Kidney (tissue), 14 donors: ENCODE results near the gene SNX8. TPM values are rescaled to one million over a fixed set of nuclear protein-coding genes. Genes with fewer than 3 reads are reported as not detected.
A peak's percentile ranks its signal among the peaks of the same experiment; 100 is the strongest.

Source experiments
- DNase-seq, 5 donors: peaks; one replicate each; pipeline ENCODE4 v3.0.0-alpha.2; 2013 to 2020
- FAIRE-seq: peaks from 2 replicates; lab custom pipeline; 2012; peaks lifted over from hg19 to GRCh38; lab: Jason Lieb, UNC
- H3K27ac ChIP-seq, 2 donors: one replicate each; pipeline ENCODE4 v1.7.0; 2013; ENCODE audit warnings: low read depth in 2 of 2, low read length in 2 of 2, inconsistent platforms in 1 of 2
- H3K27me3 ChIP-seq: one replicate; pipeline ENCODE4 v1.7.1; 2013; ENCODE audit warnings: low read length, inconsistent platforms; ENCODE audit not compliant: control insufficient read depth, insufficient read depth
- H3K36me3 ChIP-seq, 3 donors: one replicate each; pipeline versions ENCODE4 v1.7.0 to v1.7.1; 2013; ENCODE audit warnings: low read length in 3 of 3, control low read depth in 1 of 3, inconsistent platforms in 1 of 3; ENCODE audit not compliant: insufficient read depth in 3 of 3, control insufficient read depth in 2 of 3
- H3K4me1 ChIP-seq, 3 donors: one replicate each; pipeline versions ENCODE4 v1.7.0 to v1.7.1; 2013; ENCODE audit warnings: low read length in 3 of 3, inconsistent platforms in 1 of 3, low read depth in 1 of 3; ENCODE audit not compliant: control insufficient read depth in 2 of 3, insufficient read depth in 2 of 3
- H3K4me3 ChIP-seq, 3 donors: one replicate each; pipeline versions ENCODE4 v1.7.0 to v1.8.1; 2013; ENCODE audit warnings: low read length in 3 of 3, control low read depth in 1 of 3, inconsistent platforms in 1 of 3
- H3K9ac ChIP-seq, 3 donors: one replicate each; pipeline versions ENCODE4 v1.7.0 to v1.7.1; 2013; ENCODE audit warnings: low read length in 3 of 3, control low read depth in 1 of 3, inconsistent platforms in 1 of 3
- H3K9me3 ChIP-seq, 3 donors: one replicate each; pipeline versions ENCODE4 v1.7.0 to v1.7.1; 2013; ENCODE audit warnings: low read length in 3 of 3, control low read depth in 1 of 3, inconsistent platforms in 1 of 3; ENCODE audit not compliant: control insufficient read depth in 2 of 3, insufficient read depth in 1 of 3
- intact Hi-C: fragments of 100-400 bp; cut with DNase I; formaldehyde crosslinking; loops from one replicate; pipeline ENCODE4 v1.11.1; 2022
- polyA plus RNA-seq: library from polyadenylated mRNA; stranded (reverse); fragments of 350-450 nt; fragmentation: Illumina TruSeq; extraction: RNeasy Lipid Tissue Mini Kit (QIAGEN cat#74804); gene quantifications from one replicate; pipeline ENCODE4 v1.2.3, GENCODE V29; 2014; ENCODE audit warnings: low read depth, low replicate concordance; ENCODE audit not compliant: insufficient read depth
- total RNA-seq: library from RNA; stranded (reverse); fragmentation: NEBNext Ultra II Directional; extraction: Animal tissue kit (Norgen Biotek cat#: 25700); gene quantifications from one replicate; pipeline ENCODE4 v1.2.1, GENCODE V29; 2021
- TF ChIP-seq, protein P1 (sequence below): IDR thresholded peaks from 3 replicates; pipeline ENCODE4 v1.5.1; 2012; ENCODE audit warnings: mild to moderate bottlenecking, moderate library complexity, borderline replicate concordance; ENCODE audit not compliant: insufficient read depth; ENCODE audit errors: extremely low read depth
- donor health status: control.
- donor health status: control.
- donor health status: control.
- donor health status: control.
- donor health status: control.
- donor health status: DM: yes; HTN: yes; CAD: no.
- donor health status: Normal renal cell carcinoma (clear cell type).

The SNX8 gene
- total and polyA plus RNA-seq, 2 donors from 2014 or later: 28.7 to 38.6 TPM

DNA sequence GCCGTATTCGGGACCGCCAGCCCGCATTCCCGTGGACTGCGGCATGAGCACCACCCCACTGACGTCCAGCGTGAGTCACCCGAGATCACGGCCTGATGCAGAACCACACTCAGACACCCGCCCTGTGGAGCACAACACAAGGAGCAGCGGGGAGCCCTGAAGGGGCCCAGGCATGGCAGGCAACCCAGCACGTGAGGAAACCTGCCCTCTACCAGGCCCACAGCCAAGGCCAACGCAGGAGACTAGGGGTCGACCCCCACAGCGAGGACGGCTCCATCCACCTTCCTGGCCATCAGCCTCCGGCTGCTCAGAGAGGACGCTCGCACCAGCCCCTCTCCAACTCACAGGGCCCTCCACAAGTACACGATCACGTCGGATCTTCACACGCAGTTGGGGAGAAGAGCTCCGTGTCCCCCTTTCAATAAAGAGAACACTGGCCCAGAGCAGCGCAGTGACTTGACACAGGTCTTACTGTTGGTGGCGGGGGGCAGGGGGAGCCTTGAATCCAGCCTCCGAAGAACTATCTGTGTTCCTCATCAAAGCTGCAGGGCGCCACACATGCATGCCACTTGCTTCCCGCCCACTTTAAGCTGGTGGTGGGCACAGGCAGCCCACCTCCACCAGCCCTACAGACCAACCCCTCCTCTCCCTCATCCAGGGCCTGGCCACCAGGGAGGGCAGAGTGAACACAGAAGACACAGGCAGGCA is 103.5 kb downstream of the SNX8 start:
- Histone ChIP-seq H3K4me3 (no peak overlapping the region), H3K9ac (no peak overlapping the region), H3K9me3 (no peaks in the 10 kb centered on the region), H3K27ac (no peak overlapping the region), H3K4me1 (no peaks in the 10 kb centered on the region), H3K36me3 (peaks cover 4 to 19% (median 12%) of the 10 kb centered on the region in 3 donors), H3K27me3 (no peaks in the 10 kb centered on the region)
- no peak for FAIRE-seq
- DNase-seq: peak in 1 of 5 donors; percentile 51
- TF ChIP-seq, protein P1, sequence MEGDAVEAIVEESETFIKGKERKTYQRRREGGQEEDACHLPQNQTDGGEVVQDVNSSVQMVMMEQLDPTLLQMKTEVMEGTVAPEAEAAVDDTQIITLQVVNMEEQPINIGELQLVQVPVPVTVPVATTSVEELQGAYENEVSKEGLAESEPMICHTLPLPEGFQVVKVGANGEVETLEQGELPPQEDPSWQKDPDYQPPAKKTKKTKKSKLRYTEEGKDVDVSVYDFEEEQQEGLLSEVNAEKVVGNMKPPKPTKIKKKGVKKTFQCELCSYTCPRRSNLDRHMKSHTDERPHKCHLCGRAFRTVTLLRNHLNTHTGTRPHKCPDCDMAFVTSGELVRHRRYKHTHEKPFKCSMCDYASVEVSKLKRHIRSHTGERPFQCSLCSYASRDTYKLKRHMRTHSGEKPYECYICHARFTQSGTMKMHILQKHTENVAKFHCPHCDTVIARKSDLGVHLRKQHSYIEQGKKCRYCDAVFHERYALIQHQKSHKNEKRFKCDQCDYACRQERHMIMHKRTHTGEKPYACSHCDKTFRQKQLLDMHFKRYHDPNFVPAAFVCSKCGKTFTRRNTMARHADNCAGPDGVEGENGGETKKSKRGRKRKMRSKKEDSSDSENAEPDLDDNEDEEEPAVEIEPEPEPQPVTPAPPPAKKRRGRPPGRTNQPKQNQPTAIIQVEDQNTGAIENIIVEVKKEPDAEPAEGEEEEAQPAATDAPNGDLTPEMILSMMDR: no peak
- intact Hi-C loops: no loop called here

DNA sequence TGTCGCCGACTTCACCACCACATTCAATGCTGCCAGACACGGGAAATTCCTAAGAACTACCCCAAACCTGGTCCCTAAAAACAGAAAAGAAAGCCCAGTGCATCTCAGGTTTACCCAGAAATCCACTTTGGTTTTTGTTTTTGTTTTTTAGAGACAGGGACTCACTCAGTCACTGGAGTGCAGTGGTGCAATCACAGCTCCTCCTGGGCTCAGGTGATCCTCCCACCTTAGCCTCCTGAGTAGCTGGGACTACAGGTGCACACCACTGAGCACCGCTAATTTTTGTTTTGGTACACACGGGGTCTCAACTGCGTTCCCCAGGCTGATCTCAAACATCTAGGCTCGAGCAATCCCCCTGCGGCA is 104.3 kb downstream of the SNX8 start:
- FAIRE-seq: no peak
- H3K4me3 ChIP-seq: no peak overlapping the region
- intact Hi-C loops: loop anchor here (10.0 kb wide), 1 partner anchor 625 kb away; no protein-coding TSS in a partner anchor
- peaks cover 2 to 15% (median 12%) of the 10 kb centered on the region in 3 donors for H3K36me3 ChIP-seq
- TF ChIP-seq, protein P1: no peak
- no peaks in the 10 kb centered on the region for H3K27me3 ChIP-seq
- no peak overlapping the region for H3K27ac ChIP-seq
- peaks cover 0 to 3% (median 0%) of the 10 kb centered on the region in 3 donors for H3K4me1 ChIP-seq
- no peaks in the 10 kb centered on the region for H3K9me3 ChIP-seq
- peak in 1 of 5 donors; percentile 19 for DNase-seq
- no peak overlapping the region for H3K9ac ChIP-seq

DNA sequence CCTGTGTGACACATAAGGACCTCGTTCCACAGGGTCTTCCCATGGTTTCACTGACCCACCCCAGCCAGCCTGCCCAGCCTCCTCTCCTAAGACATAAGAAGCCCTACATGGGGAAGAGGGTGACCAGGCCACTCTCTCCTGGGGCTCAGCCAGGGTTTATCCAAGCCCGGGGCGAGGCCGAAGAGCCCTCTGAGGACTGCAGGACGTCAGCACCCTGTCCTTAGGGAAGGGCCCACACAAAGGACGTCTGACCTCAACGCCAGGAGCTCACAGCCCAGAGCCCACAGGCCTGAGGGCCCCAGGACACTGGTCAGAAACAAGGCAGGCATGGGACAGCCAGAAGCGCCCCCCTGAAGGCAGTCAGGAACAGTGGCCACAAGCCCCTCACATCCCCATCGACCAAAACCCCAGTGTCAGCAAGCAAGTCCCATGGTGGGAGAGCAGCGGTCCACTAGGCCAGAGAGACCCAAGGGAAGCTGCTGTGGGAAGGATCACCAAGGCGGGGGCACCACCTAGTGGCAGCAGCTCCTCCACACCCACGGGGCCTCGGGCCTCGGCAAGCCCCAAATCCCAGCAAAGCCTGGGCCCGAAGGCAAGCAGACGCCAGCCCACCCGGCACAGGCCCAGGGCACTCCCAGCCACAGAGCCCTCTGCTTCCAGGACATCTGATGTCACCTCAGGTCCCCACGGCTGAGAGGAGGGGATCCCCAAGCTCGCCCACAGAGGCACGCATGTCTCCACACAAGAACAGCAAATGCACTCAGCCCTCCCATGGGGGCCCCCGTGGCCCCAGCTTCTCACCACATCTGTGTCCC is 104.9 kb downstream of the SNX8 start:
- no peaks in the 10 kb centered on the region for H3K27me3 ChIP-seq
- TF ChIP-seq, protein P1: peak; percentile 76
- peaks cover 0 to 3% (median 0%) of the 10 kb centered on the region in 3 donors for H3K4me1 ChIP-seq
- no peak overlapping the region for H3K9ac ChIP-seq
- no peak for FAIRE-seq
- H3K4me3 ChIP-seq: no peak overlapping the region
- H3K9me3 ChIP-seq: no peaks in the 10 kb centered on the region
- H3K36me3 ChIP-seq: peaks cover 2 to 15% (median 12%) of the 10 kb centered on the region in 3 donors
- DNase-seq: peak; percentile 83 to 92 (median 87)
- intact Hi-C loops: loop anchor here (10.0 kb wide), 1 partner anchor 625 kb away; no protein-coding TSS in a partner anchor
- no peak overlapping the region for H3K27ac ChIP-seq
